K562 (cell line): Measurements from ENCODE around the gene FOXR1. TPM values are rescaled to one million over a fixed set of nuclear protein-coding genes. Genes with fewer than 3 reads are reported as not detected.

Source experiments
- CREB1 ChIP-seq, 2 experiments: sonication (generic) in 1 of 2; formaldehyde crosslinking in 1 of 2; IDR thresholded peaks; 2 replicates each; pipeline versions ENCODE4 v1.6.1 to v1.8.0; 2012 to 2022; ENCODE audit warnings: inconsistent platforms in 1 of 2, mild to moderate bottlenecking in 1 of 2, missing genetic modification reagents in 1 of 2, moderate library complexity in 1 of 2
- E2F6 ChIP-seq, 2 experiments: IDR thresholded peaks; 2 replicates each; pipeline ENCODE4 v1.6.1; 2011; ENCODE audit warnings: borderline replicate concordance in 1 of 2, control low read depth in 1 of 2, low read depth in 1 of 2, low read length in 1 of 2, mild to moderate bottlenecking in 1 of 2, mixed read lengths in 1 of 2, moderate library complexity in 1 of 2; ENCODE audit not compliant: insufficient read depth in 1 of 2, insufficient read length in 1 of 2, poor library complexity in 1 of 2, severe bottlenecking in 1 of 2; ENCODE audit errors: extremely low read depth in 1 of 2
- EGR1 ChIP-seq: fragments of 450-650 bp; conservative IDR thresholded peaks from 2 replicates; pipeline ENCODE4 v1.6.1; 2017; ENCODE audit warnings: mild to moderate bottlenecking
- ESRRA ChIP-seq: fragments of 450-650 bp; IDR thresholded peaks from 2 replicates; pipeline ENCODE4 v1.6.1; 2014; ENCODE audit warnings: low read depth, mild to moderate bottlenecking, moderate library complexity, borderline replicate concordance
- GATAD2B ChIP-seq: fragments of 450-650 bp; IDR thresholded peaks from 2 replicates; pipeline ENCODE4 v1.6.1; 2017; ENCODE audit warnings: mild to moderate bottlenecking, borderline replicate concordance
- GMEB1 ChIP-seq: fragments of 250-450 bp; sonication (Bioruptor Pico); IDR thresholded peaks from 2 replicates; pipeline ENCODE4 v1.4.0; 2020; ENCODE audit warnings: mild to moderate bottlenecking
- JUN ChIP-seq, 2 experiments: sonication (generic) in 1 of 2; formaldehyde crosslinking in 1 of 2; IDR thresholded peaks; 2 replicates each; pipeline versions ENCODE4 v1.6.1 to v1.8.0; 2012 to 2022; ENCODE audit warnings: borderline replicate concordance in 2 of 2, mild to moderate bottlenecking in 2 of 2, improper control_type of control experiment in 1 of 2, low read depth in 1 of 2, low read length in 1 of 2, missing genetic modification reagents in 1 of 2
- L3MBTL2 ChIP-seq: fragments of 450-650 bp; IDR thresholded peaks from 2 replicates; pipeline ENCODE4 v1.6.1; 2016; ENCODE audit warnings: mild to moderate bottlenecking, moderate library complexity
- MBD2 ChIP-seq: sonication (generic); IDR thresholded peaks from 2 replicates; pipeline ENCODE4 v1.6.1; 2016; ENCODE audit warnings: low read depth, borderline replicate concordance
- PTBP1 ChIP-seq: fragments of 200-400 bp; formaldehyde crosslinking; IDR thresholded peaks from 2 replicates; pipeline ENCODE4 v1.6.1; 2017; ENCODE audit warnings: low read depth, low read length
- RCOR1 ChIP-seq, 2 experiments: IDR thresholded peaks; 2 replicates each; pipeline ENCODE4 v1.6.1; 2012; ENCODE audit warnings: low read depth in 2 of 2, low read length in 2 of 2, borderline replicate concordance in 1 of 2, improper control_type of control experiment in 1 of 2
- SMAD4 ChIP-seq: fragments of 250-450 bp; sonication (Bioruptor Pico); conservative IDR thresholded peaks from 2 replicates; pipeline ENCODE4 v1.8.0; 2021; ENCODE audit warnings: inconsistent platforms, mild to moderate bottlenecking, moderate library complexity
- TOE1 ChIP-seq, 2 experiments: fragments of 450-650 bp in 1 of 2; sonication (generic) in 1 of 2; formaldehyde crosslinking in 1 of 2; IDR thresholded peaks; 2 replicates each; pipeline versions ENCODE4 v1.7.1 to v1.8.0; 2016 to 2022; ENCODE audit warnings: borderline replicate concordance in 2 of 2, mild to moderate bottlenecking in 2 of 2, antibody characterized with exemption in 1 of 2, inconsistent platforms in 1 of 2, low read depth in 1 of 2, missing genetic modification reagents in 1 of 2, moderate library complexity in 1 of 2
- ZBTB12 ChIP-seq: fragments of 250-450 bp; sonication (Bioruptor Pico); IDR thresholded peaks from 2 replicates; pipeline ENCODE4 v1.4.0; 2020
- polyA plus RNA-seq, 8 experiments: library from polyadenylated mRNA; depleted of rRNA in 4 of 8; stranded (reverse) in 5 of 8; unstranded in 3 of 8; fragments of >200 nt; fragmentation: Nextera tagmentation in 2 of 8; fragmentation: Illumina TruSeq in 1 of 8; extraction: Ambion mirVana in 2 of 8; extraction: Trizol in 1 of 8; gene quantifications; 2 replicates each; pipeline versions ENCODE4 v1.2.1 to v1.2.3, GENCODE V29; 2011 to 2014; ENCODE audit warnings: inconsistent platforms in 1 of 8, missing spikeins in 1 of 8
- total RNA-seq, 7 experiments: library from RNA; depleted of rRNA in 6 of 7; stranded (reverse); fragments of >200 nt in 6 of 7; fragmentation: Illumina TruSeq in 2 of 7; extraction: Trizol in 2 of 7; gene quantifications; 2 replicates each; pipeline versions ENCODE4 v1.2.1 to v1.2.3, GENCODE V29; 2011 to 2021; ENCODE audit warnings: low replicate concordance in 1 of 7
- TF ChIP-seq, protein P1 (sequence below), 2 experiments: fragments of 200-800 bp in 1 of 2; sonication (Bioruptor generic) in 1 of 2; sonication (generic) in 1 of 2; formaldehyde crosslinking in 1 of 2; IDR thresholded peaks in 1 of 2; conservative IDR thresholded peaks in 1 of 2; 2 replicates each; pipeline versions ENCODE4 v1.5.0 to v1.6.1; 2016 to 2020; ENCODE audit warnings: missing compliant biosample characterization in 1 of 2, missing genetic modification characterization in 1 of 2, missing genetic modification reagents in 1 of 2
- TF ChIP-seq, protein P2 (sequence below): fragments of 250-450 bp; sonication (Bioruptor Pico); IDR thresholded peaks from 2 replicates; pipeline ENCODE4 v1.5.0; 2020; ENCODE audit warnings: mild to moderate bottlenecking, borderline replicate concordance

FOXR1 gene
- total and polyA plus RNA-seq, 9 of the 15 experiments (the other 6 are each of a cell fraction or from before 2014, with no cell fraction given), result not detected

DNA sequence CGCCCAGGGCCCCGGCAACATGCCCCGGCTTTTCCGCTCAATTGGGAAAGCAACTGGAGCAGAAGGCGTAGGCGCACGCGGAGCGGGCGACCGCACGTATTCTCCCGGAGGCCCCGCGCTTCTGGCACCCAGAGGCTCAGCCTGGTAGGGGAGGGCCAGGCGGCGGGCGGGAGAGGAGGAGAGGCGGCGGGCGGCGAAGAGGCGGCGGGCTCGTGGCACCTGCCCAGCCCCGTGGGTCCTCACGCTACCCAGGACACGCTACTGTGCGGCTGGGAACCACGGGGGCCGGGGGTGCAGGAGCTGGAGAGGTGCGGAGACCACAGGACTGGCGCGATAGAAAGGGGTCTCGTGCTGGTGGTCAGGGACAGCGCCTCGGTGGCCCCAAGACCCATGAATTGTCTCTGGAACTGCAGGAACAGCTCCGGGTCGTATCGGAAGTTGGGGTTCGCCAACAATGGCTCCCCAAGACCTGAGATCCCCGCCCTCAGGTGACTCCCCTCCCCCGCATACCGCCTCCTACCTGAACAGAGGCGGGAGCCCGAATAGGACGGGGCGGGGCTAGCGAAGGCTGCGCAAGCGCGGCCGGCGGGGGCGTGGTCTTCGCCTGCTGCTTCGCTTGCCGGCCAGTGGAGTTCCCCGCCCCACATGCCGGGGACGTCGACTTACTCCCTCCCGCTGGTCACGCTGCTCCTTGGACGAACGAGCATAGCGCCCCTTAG is 58.9 kb downstream of the FOXR1 start, which contains the start of gene SLC37A4 (continued):
- TF ChIP-seq, protein P1, sequence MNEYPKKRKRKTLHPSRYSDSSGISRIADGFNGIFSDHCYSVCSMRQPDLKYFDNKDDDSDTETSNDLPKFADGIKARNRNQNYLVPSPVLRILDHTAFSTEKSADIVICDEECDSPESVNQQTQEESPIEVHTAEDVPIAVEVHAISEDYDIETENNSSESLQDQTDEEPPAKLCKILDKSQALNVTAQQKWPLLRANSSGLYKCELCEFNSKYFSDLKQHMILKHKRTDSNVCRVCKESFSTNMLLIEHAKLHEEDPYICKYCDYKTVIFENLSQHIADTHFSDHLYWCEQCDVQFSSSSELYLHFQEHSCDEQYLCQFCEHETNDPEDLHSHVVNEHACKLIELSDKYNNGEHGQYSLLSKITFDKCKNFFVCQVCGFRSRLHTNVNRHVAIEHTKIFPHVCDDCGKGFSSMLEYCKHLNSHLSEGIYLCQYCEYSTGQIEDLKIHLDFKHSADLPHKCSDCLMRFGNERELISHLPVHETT (CRISPR knock-in tag; conservative IDR thresholded peaks at IDR 0.05 in 1 of 2, IDR thresholded peaks at IDR 0.05 in 1 of 2), result 0 out of 4 replicates have a peak, but pooled peaks of 1 of the 2 experiments have one; percentile 16
- TF ChIP-seq RCOR1 (IDR thresholded peaks at IDR 0.05; ENCODE audit: borderline replicate concordance in 1 of 2, low read depth in 2 of 2, low read length in 2 of 2) (peak in 1 of 2 experiments; percentile 48; a peak in 1 of 4 replicates), L3MBTL2 (peak; percentile 100), PTBP1 (no peak), E2F6 (IDR thresholded peaks at IDR 0.05; ENCODE audit: borderline replicate concordance in 1 of 2, extremely low read depth in 1 of 2, insufficient read depth in 1 of 2, insufficient read length in 1 of 2, low read depth in 1 of 2, low read length in 1 of 2, poor library complexity in 1 of 2, severe bottlenecking in 1 of 2) (peak; percentile 99), SMAD4 (0 out of 2 replicates have a peak, but pooled peaks have one; percentile 13), GMEB1 (peak; percentile 81), JUN (IDR thresholded peaks at IDR 0.05; ENCODE audit: borderline replicate concordance, low read depth, low read length) (peak; percentile 54; the same call in 1 of the 2 replicates), JUN (CRISPR knock-in tag; IDR thresholded peaks at IDR 0.05; ENCODE audit: borderline replicate concordance) (no peak), ZBTB12 (CRISPR knock-in tag) (peak; percentile 38; the same call in 1 of the 2 replicates), MBD2 (no peak), CREB1 (IDR thresholded peaks at IDR 0.05) (peak; percentile 70; the same call in 1 of the 2 replicates), CREB1 (CRISPR knock-in tag; IDR thresholded peaks at IDR 0.05) (peak; percentile 79), TOE1 (IDR thresholded peaks at IDR 0.05; ENCODE audit: borderline replicate concordance) (0 out of 2 replicates have a peak, but pooled peaks have one; percentile 24), TOE1 (CRISPR knock-in tag; IDR thresholded peaks at IDR 0.05; ENCODE audit: borderline replicate concordance, low read depth) (no peak), ESRRA (peak; percentile 39; the same call in 1 of the 2 replicates), GATAD2B (no peak), EGR1 (peak; percentile 93)
- TF ChIP-seq, protein P2, sequence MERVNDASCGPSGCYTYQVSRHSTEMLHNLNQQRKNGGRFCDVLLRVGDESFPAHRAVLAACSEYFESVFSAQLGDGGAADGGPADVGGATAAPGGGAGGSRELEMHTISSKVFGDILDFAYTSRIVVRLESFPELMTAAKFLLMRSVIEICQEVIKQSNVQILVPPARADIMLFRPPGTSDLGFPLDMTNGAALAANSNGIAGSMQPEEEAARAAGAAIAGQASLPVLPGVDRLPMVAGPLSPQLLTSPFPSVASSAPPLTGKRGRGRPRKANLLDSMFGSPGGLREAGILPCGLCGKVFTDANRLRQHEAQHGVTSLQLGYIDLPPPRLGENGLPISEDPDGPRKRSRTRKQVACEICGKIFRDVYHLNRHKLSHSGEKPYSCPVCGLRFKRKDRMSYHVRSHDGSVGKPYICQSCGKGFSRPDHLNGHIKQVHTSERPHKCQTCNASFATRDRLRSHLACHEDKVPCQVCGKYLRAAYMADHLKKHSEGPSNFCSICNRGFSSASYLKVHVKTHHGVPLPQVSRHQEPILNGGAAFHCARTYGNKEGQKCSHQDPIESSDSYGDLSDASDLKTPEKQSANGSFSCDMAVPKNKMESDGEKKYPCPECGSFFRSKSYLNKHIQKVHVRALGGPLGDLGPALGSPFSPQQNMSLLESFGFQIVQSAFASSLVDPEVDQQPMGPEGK (CRISPR knock-in tag), result no peak
